Stimulated activated CD8-positive, alpha-beta memory T cell treated with anti-CD3 and anti-CD28 coated beads, Interleukin-7, amount 100 ng/mL, for 48 hours (primary cell): ENCODE results near the gene GALNT5.
"Not testable (repeated sequence)": the region's sequence is repeated elsewhere in the genome, so short reads cannot be mapped to it uniquely, and the experiment has no call there.

ENCODE experiments used
- DNase-seq, 2 donors: peaks; one replicate each; pipeline ENCODE4 v3.0.0-alpha.2; 2020; ENCODE audit warnings: low read depth in 1 of 2; ENCODE audit errors: extremely low read depth in 1 of 2

The GALNT5 gene

GRCh38 chr2:157324331-157324843, 66.9 kb downstream of the GALNT5 start:
- no peak for DNase-seq

- no peak for DNase-seq
Measured at GRCh38 chr2:157325786-157326185, 68.3 kb downstream of the GALNT5 start, which contains the start of gene ERMN. ERMN (minus strand) TSS chr2:157325824; CDS start chr2:157325642, 182 bp downstream.

GRCh38 chr2:157326698-157327097, 69.2 kb downstream of the GALNT5 start:
- DNase-seq = no peak

GRCh38 chr2:157327200-157327599, 69.7 kb downstream of the GALNT5 start:
- no peak for DNase-seq

GRCh38 chr2:157327621-157328500, 70.4 kb downstream of the GALNT5 start:
- peak; percentile 57 to 79 for DNase-seq

- no peak for DNase-seq
Measured at GRCh38 chr2:157329524-157329923, 72.0 kb downstream of the GALNT5 start.

- no peak for DNase-seq
Measured at GRCh38 chr2:157333304-157334047, 76.0 kb downstream of the GALNT5 start.

GRCh38 chr2:157334335-157334734, 76.8 kb downstream of the GALNT5 start:
- no peak for DNase-seq

GRCh38 chr2:157334797-157335196, 77.3 kb downstream of the GALNT5 start:
- DNase-seq = no peak

- DNase-seq = no peak
Measured at GRCh38 chr2:157336137-157337010, 78.9 kb downstream of the GALNT5 start.

- no peak for DNase-seq
Measured at GRCh38 chr2:157337978-157338377, 80.5 kb downstream of the GALNT5 start.

- DNase-seq = no peak
Measured at GRCh38 chr2:157339965-157340655, 82.6 kb downstream of the GALNT5 start.

- not testable (repeated sequence) for DNase-seq
Measured at GRCh38 chr2:157341381-157341780, 83.9 kb downstream of the GALNT5 start.

GRCh38 chr2:157345647-157346389, 88.3 kb downstream of the GALNT5 start:
- DNase-seq = no peak

- no peak for DNase-seq
Measured at GRCh38 chr2:157348291-157348921, 90.9 kb downstream of the GALNT5 start.

GRCh38 chr2:157349949-157350515, 92.5 kb downstream of the GALNT5 start:
- no peak for DNase-seq

GRCh38 chr2:157355618-157356017, 98.1 kb downstream of the GALNT5 start:
- no peak for DNase-seq

GRCh38 chr2:157359628-157360027, 102.1 kb downstream of the GALNT5 start:
- DNase-seq = no peak

- no peak for DNase-seq
Measured at GRCh38 chr2:157361526-157361925, 104.0 kb downstream of the GALNT5 start.
